HepG2 (cell line): ENCODE data around the gene FANCF. TPM values are rescaled to one million over a fixed set of nuclear protein-coding genes. Genes with fewer than 3 reads are reported as not detected.
A peak's percentile ranks its signal among the peaks of the same experiment; 100 is the strongest.

Experiments
- CHCHD3 ChIP-seq: sonication (generic); formaldehyde crosslinking; IDR thresholded peaks from 2 replicates; pipeline ENCODE4 v1.8.0; 2022; ENCODE audit warnings: mild to moderate bottlenecking, missing genetic modification reagents, moderate library complexity
- EED ChIP-seq: sonication (generic); formaldehyde crosslinking; IDR thresholded peaks from 2 replicates; pipeline ENCODE4 v1.5.0; 2020; ENCODE audit warnings: mild to moderate bottlenecking, missing genetic modification reagents
- KMT2B ChIP-seq: IDR thresholded peaks from 2 replicates; pipeline ENCODE4 v1.6.1; 2016; ENCODE audit warnings: missing genetic modification reagents, missing compliant biosample characterization
- NFYB ChIP-seq: sonication (generic); formaldehyde crosslinking; IDR thresholded peaks from 2 replicates; pipeline ENCODE4 v1.4.0; 2020; ENCODE audit warnings: missing genetic modification reagents
- NR2F2 ChIP-seq: IDR thresholded peaks from 2 replicates; pipeline ENCODE4 v1.6.1; 2012; ENCODE audit warnings: low read depth, inconsistent platforms, borderline replicate concordance
- POGZ ChIP-seq: sonication (generic); formaldehyde crosslinking; IDR thresholded peaks from 2 replicates; pipeline ENCODE4 v1.4.0; 2020; ENCODE audit warnings: mild to moderate bottlenecking, missing genetic modification reagents
- POLR2AphosphoS5 ChIP-seq: IDR thresholded peaks from 2 replicates; pipeline ENCODE4 v1.6.1; 2012; ENCODE audit warnings: low read depth, low read length
- REPIN1 ChIP-seq: sonication (generic); formaldehyde crosslinking; IDR thresholded peaks from 2 replicates; pipeline ENCODE4 v1.8.0; 2022; ENCODE audit warnings: missing genetic modification reagents, low read depth, mild to moderate bottlenecking, borderline replicate concordance
- TEAD2 ChIP-seq: sonication (generic); formaldehyde crosslinking; IDR thresholded peaks from 2 replicates; pipeline ENCODE4 v1.9.0; 2021; ENCODE audit warnings: missing genetic modification reagents
- XBP1 ChIP-seq: sonication (generic); formaldehyde crosslinking; IDR thresholded peaks from 2 replicates; pipeline ENCODE4 v1.5.0; 2020; ENCODE audit warnings: missing genetic modification reagents
- ZMYM4 ChIP-seq: sonication (generic); formaldehyde crosslinking; IDR thresholded peaks from 2 replicates; pipeline ENCODE4 v1.8.1; 2023; ENCODE audit warnings: mild to moderate bottlenecking, missing genetic modification reagents
- ZNF121 ChIP-seq: sonication (generic); formaldehyde crosslinking; IDR thresholded peaks from 2 replicates; pipeline ENCODE4 v1.5.0; 2020; ENCODE audit warnings: mild to moderate bottlenecking, missing genetic modification reagents
- ZNF326 ChIP-seq: sonication (generic); formaldehyde crosslinking; IDR thresholded peaks from 2 replicates; pipeline ENCODE4 v1.4.0; 2020; ENCODE audit warnings: missing genetic modification reagents, borderline replicate concordance
- ZNF335 ChIP-seq: sonication (generic); formaldehyde crosslinking; IDR thresholded peaks from 2 replicates; pipeline ENCODE4 v1.4.0; 2020; ENCODE audit warnings: missing genetic modification reagents
- ZNF768 ChIP-seq: sonication (generic); formaldehyde crosslinking; IDR thresholded peaks from 2 replicates; pipeline ENCODE4 v1.4.0; 2020; ENCODE audit warnings: missing genetic modification reagents
- polyA plus RNA-seq, 8 experiments: library from polyadenylated mRNA; depleted of rRNA in 3 of 8; stranded (reverse) in 7 of 8; unstranded in 1 of 8; fragments of >200 nt; fragmentation: Illumina TruSeq in 4 of 8; extraction: Trizol in 4 of 8; gene quantifications; 2 replicates each; pipeline versions ENCODE4 v1.2.1 to v1.2.3, GENCODE V29; 2011 to 2016; ENCODE audit warnings: low read depth in 4 of 8, missing spikeins in 1 of 8, mixed read lengths in 1 of 8; ENCODE audit not compliant: insufficient read depth in 1 of 8
- total RNA-seq, 5 experiments: library from RNA; depleted of rRNA; stranded (reverse); fragments of >200 nt; fragmentation: Illumina TruSeq; extraction: Trizol; gene quantifications; 2 replicates each; pipeline ENCODE4 v1.2.3, GENCODE V29; 2016; ENCODE audit warnings: low read depth in 1 of 5
- TF ChIP-seq, protein P1 (sequence below): sonication (generic); formaldehyde crosslinking; IDR thresholded peaks from 2 replicates; pipeline ENCODE4 v1.4.0; 2020; ENCODE audit warnings: missing genetic modification reagents
- TF ChIP-seq, protein P2 (sequence below): IDR thresholded peaks from 2 replicates; pipeline ENCODE4 v1.6.1; 2012; ENCODE audit warnings: low read length, improper control_type of control experiment
- TF ChIP-seq, protein P3 (sequence below): sonication (generic); formaldehyde crosslinking; IDR thresholded peaks from 2 replicates; pipeline ENCODE4 v1.8.1; 2022; ENCODE audit warnings: mild to moderate bottlenecking, missing genetic modification reagents
- TF ChIP-seq, protein P4 (sequence below): sonication (generic); formaldehyde crosslinking; IDR thresholded peaks from 2 replicates; pipeline ENCODE4 v1.5.0; 2020; ENCODE audit warnings: missing genetic modification reagents

The FANCF gene
- total and polyA plus RNA-seq, 2 of the 13 experiments (the other 11 are each of a cell fraction or from before 2014, with no cell fraction given): 2.5 to 9.7 TPM

DNA sequence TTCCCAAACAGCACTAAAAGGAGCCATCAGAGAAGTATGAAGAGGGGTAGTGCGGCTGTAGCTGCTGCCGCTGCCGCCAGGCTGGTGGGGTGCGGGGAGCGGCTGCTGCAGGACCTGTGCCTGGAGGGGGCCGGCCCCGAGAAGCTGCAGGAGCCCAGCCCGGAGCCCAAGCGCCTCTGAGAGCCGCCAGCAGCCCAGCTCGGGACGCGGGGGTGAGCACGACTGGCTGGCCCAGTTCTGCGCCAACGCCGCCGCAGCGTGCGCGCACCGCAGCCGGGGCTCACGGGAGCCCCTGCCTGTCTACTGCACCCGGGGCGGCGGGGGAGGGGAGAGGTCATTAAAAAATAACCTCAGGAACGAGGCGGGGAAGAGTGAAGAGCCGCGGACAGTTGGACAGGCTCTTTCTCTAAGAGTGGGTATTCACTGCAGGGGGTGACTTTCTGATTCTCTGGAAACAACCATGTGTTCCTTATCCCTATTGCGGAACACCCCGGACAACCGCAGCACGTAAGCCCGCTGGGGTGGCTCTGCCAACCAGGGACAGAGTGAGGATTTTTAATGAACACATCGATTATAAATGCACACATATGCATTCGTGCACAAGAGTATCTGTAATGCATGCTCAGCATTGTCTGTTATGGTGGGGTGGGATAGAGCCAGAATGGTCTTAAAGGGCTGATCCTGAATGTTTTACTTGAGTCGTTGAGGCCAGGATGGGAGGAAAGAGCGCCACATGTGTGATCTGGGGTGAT lies 41.2 kb upstream of the FANCF start (continued):
- TF ChIP-seq, protein P1, sequence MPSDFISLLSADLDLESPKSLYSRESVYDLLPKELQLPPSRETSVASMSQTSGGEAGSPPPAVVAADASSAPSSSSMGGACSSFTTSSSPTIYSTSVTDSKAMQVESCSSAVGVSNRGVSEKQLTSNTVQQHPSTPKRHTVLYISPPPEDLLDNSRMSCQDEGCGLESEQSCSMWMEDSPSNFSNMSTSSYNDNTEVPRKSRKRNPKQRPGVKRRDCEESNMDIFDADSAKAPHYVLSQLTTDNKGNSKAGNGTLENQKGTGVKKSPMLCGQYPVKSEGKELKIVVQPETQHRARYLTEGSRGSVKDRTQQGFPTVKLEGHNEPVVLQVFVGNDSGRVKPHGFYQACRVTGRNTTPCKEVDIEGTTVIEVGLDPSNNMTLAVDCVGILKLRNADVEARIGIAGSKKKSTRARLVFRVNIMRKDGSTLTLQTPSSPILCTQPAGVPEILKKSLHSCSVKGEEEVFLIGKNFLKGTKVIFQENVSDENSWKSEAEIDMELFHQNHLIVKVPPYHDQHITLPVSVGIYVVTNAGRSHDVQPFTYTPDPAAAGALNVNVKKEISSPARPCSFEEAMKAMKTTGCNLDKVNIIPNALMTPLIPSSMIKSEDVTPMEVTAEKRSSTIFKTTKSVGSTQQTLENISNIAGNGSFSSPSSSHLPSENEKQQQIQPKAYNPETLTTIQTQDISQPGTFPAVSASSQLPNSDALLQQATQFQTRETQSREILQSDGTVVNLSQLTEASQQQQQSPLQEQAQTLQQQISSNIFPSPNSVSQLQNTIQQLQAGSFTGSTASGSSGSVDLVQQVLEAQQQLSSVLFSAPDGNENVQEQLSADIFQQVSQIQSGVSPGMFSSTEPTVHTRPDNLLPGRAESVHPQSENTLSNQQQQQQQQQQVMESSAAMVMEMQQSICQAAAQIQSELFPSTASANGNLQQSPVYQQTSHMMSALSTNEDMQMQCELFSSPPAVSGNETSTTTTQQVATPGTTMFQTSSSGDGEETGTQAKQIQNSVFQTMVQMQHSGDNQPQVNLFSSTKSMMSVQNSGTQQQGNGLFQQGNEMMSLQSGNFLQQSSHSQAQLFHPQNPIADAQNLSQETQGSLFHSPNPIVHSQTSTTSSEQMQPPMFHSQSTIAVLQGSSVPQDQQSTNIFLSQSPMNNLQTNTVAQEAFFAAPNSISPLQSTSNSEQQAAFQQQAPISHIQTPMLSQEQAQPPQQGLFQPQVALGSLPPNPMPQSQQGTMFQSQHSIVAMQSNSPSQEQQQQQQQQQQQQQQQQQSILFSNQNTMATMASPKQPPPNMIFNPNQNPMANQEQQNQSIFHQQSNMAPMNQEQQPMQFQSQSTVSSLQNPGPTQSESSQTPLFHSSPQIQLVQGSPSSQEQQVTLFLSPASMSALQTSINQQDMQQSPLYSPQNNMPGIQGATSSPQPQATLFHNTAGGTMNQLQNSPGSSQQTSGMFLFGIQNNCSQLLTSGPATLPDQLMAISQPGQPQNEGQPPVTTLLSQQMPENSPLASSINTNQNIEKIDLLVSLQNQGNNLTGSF (CRISPR knock-in tag): no peak
- TF ChIP-seq, protein P2, sequence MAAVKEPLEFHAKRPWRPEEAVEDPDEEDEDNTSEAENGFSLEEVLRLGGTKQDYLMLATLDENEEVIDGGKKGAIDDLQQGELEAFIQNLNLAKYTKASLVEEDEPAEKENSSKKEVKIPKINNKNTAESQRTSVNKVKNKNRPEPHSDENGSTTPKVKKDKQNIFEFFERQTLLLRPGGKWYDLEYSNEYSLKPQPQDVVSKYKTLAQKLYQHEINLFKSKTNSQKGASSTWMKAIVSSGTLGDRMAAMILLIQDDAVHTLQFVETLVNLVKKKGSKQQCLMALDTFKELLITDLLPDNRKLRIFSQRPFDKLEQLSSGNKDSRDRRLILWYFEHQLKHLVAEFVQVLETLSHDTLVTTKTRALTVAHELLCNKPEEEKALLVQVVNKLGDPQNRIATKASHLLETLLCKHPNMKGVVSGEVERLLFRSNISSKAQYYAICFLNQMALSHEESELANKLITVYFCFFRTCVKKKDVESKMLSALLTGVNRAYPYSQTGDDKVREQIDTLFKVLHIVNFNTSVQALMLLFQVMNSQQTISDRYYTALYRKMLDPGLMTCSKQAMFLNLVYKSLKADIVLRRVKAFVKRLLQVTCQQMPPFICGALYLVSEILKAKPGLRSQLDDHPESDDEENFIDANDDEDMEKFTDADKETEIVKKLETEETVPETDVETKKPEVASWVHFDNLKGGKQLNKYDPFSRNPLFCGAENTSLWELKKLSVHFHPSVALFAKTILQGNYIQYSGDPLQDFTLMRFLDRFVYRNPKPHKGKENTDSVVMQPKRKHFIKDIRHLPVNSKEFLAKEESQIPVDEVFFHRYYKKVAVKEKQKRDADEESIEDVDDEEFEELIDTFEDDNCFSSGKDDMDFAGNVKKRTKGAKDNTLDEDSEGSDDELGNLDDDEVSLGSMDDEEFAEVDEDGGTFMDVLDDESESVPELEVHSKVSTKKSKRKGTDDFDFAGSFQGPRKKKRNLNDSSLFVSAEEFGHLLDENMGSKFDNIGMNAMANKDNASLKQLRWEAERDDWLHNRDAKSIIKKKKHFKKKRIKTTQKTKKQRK: no peak
- TF ChIP-seq, protein P3, sequence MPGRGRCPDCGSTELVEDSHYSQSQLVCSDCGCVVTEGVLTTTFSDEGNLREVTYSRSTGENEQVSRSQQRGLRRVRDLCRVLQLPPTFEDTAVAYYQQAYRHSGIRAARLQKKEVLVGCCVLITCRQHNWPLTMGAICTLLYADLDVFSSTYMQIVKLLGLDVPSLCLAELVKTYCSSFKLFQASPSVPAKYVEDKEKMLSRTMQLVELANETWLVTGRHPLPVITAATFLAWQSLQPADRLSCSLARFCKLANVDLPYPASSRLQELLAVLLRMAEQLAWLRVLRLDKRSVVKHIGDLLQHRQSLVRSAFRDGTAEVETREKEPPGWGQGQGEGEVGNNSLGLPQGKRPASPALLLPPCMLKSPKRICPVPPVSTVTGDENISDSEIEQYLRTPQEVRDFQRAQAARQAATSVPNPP (CRISPR knock-in tag): no peak
- TF ChIP-seq TEAD2 (CRISPR knock-in tag): 0 out of 2 replicates have a peak, but pooled peaks have one; percentile 52
- no peak for TF ChIP-seq ZNF335 (CRISPR knock-in tag)
- 0 out of 2 replicates have a peak, but pooled peaks have one; percentile 36 for TF ChIP-seq ZNF121
- TF ChIP-seq REPIN1 (CRISPR knock-in tag): peak; percentile 41; the same call in 1 of the 2 replicates
- TF ChIP-seq CHCHD3 (CRISPR knock-in tag): no peak
- TF ChIP-seq NFYB (CRISPR knock-in tag): 0 out of 2 replicates have a peak, but pooled peaks have one; percentile 6
- peak; percentile 75; the same call in 1 of the 2 replicates for TF ChIP-seq ZNF768 (CRISPR knock-in tag)
- no peak for TF ChIP-seq EED
- peak; percentile 49; the same call in 1 of the 2 replicates for TF ChIP-seq POGZ
- TF ChIP-seq XBP1 (CRISPR knock-in tag): no peak
- peak; percentile 77 for TF ChIP-seq KMT2B (CRISPR knock-in tag)
- TF ChIP-seq, protein P4, sequence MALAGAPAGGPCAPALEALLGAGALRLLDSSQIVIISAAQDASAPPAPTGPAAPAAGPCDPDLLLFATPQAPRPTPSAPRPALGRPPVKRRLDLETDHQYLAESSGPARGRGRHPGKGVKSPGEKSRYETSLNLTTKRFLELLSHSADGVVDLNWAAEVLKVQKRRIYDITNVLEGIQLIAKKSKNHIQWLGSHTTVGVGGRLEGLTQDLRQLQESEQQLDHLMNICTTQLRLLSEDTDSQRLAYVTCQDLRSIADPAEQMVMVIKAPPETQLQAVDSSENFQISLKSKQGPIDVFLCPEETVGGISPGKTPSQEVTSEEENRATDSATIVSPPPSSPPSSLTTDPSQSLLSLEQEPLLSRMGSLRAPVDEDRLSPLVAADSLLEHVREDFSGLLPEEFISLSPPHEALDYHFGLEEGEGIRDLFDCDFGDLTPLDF (CRISPR knock-in tag): 0 out of 2 replicates have a peak, but pooled peaks have one; percentile 47
- no peak for TF ChIP-seq ZNF326 (CRISPR knock-in tag)
- peak; percentile 49; the same call in 1 of the 2 replicates for TF ChIP-seq ZMYM4
- 0 out of 2 replicates have a peak, but pooled peaks have one; percentile 36 for TF ChIP-seq POLR2AphosphoS5
- no peak; the same call in 1 of the 2 replicates for TF ChIP-seq NR2F2
